Prostate gland (tissue), 2 donors: ENCODE data around the gene ADRB1. TPM values are rescaled to one million over a fixed set of nuclear protein-coding genes. Genes with fewer than 3 reads are reported as not detected.

Experiments used
- DNase-seq: peaks from one replicate; pipeline ENCODE4 v3.0.0-alpha.2; 2019; ENCODE audit warnings: low spot score
- H3K27ac ChIP-seq, 2 donors: fragments of 200-600 bp; sonication (generic); 2 replicates each; pipeline ENCODE4 v1.5.1; 2017 to 2019
- H3K27me3 ChIP-seq: fragments of 200-600 bp; sonication (generic); replicated peaks from 2 replicates; pipeline ENCODE4 v1.5.1; 2019; ENCODE audit not compliant: insufficient read depth
- H3K36me3 ChIP-seq, 2 donors: fragments of 200-600 bp; sonication (generic); 1 replicate in 1 of 2; 2 replicates in 1 of 2; pipeline versions ENCODE4 v1.5.1 to v1.8.1; 2017 to 2019
- H3K4me1 ChIP-seq: fragments of 200-600 bp; sonication (generic); replicated peaks from 2 replicates; pipeline ENCODE4 v1.5.1; 2019
- H3K4me3 ChIP-seq, 2 donors: fragments of 200-600 bp; sonication (generic); 2 replicates each; pipeline ENCODE4 v1.5.1; 2017 to 2019
- H3K9me3 ChIP-seq: fragments of 200-600 bp; sonication (generic); 2 replicates; pipeline ENCODE4 v1.5.1; 2017
- POLR2A ChIP-seq: fragments of 450-650 bp; IDR thresholded peaks from one replicate; pipeline ENCODE4 v1.6.1; 2016; ENCODE audit warnings: antibody characterized with exemption, mild to moderate bottlenecking
- POLR2AphosphoS5 ChIP-seq: sonication (generic); formaldehyde crosslinking; IDR thresholded peaks from one replicate; pipeline ENCODE4 v1.6.1; 2017; ENCODE audit warnings: antibody characterized with exemption
- WGBS: methylation state at CpG from one replicate; pipeline ENCODE4 v1.1.5; 2018; 5-methylcytosine and 5-hydroxymethylcytosine counted together
- intact Hi-C: fragments of 100-400 bp; cut with DNase I; formaldehyde crosslinking; loops from one replicate; pipeline ENCODE4 v1.14.2; 2022
- total RNA-seq, 2 donors: library from RNA; depleted of rRNA; stranded (reverse); fragments of >200 nt; gene quantifications; one replicate each; pipeline ENCODE4 v1.1.0, GENCODE V29; 2016
- TF ChIP-seq, protein P1 (sequence below), 4 experiments: fragments of 200-600 bp in 2 of 4; fragments of 450-650 bp in 2 of 4; sonication (generic) in 2 of 4; IDR thresholded peaks; 1 replicate in 3 of 4; 2 replicates in 1 of 4; pipeline ENCODE4 v1.5.1; 2016 to 2019; ENCODE audit warnings: antibody characterized with exemption in 4 of 4, mild to moderate bottlenecking in 2 of 4, moderate library complexity in 2 of 4

ADRB1 gene
- total RNA-seq, 2 donors from 2014 or later, result 10.2 to 15.4 TPM

DNA sequence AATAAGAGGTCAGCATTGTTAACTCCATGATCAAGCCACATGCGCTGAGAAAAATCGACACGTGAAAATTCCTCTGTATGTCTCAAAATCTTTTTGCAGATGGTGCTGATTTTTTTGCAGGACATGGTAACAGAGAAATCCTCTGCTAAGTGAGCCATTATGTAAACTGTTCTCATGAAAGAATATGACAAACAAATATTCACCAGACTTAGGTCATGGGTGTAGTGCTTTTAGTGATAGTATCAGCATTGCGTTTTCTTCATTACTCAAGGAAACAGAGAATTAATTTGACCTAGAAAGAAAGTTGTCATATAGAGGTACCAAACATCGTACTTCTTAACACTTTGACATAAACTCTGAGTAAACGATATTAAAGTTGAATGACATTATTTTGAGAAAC, 34.7 kb downstream of the ADRB1 start:
- DNase-seq, result no peak
- TF ChIP-seq POLR2A, result no peak
- no peak for TF ChIP-seq POLR2AphosphoS5
- TF ChIP-seq, protein P1, sequence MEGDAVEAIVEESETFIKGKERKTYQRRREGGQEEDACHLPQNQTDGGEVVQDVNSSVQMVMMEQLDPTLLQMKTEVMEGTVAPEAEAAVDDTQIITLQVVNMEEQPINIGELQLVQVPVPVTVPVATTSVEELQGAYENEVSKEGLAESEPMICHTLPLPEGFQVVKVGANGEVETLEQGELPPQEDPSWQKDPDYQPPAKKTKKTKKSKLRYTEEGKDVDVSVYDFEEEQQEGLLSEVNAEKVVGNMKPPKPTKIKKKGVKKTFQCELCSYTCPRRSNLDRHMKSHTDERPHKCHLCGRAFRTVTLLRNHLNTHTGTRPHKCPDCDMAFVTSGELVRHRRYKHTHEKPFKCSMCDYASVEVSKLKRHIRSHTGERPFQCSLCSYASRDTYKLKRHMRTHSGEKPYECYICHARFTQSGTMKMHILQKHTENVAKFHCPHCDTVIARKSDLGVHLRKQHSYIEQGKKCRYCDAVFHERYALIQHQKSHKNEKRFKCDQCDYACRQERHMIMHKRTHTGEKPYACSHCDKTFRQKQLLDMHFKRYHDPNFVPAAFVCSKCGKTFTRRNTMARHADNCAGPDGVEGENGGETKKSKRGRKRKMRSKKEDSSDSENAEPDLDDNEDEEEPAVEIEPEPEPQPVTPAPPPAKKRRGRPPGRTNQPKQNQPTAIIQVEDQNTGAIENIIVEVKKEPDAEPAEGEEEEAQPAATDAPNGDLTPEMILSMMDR (IDR thresholded peaks at IDR 0.05), result no peak
- WGBS, result 58% methylated on average over 6 of the region's 6 CpGs
- H3K4me1 ChIP-seq, result no peaks in the 10 kb centered on the region
- no peaks in the 10 kb centered on the region for H3K36me3 ChIP-seq
- H3K4me3 ChIP-seq, result no peak overlapping the region
- no peak overlapping the region for H3K27ac ChIP-seq
- intact Hi-C loops, result no loop called here
- H3K27me3 ChIP-seq, result no peaks in the 10 kb centered on the region
- no peaks in the 10 kb centered on the region for H3K9me3 ChIP-seq

DNA sequence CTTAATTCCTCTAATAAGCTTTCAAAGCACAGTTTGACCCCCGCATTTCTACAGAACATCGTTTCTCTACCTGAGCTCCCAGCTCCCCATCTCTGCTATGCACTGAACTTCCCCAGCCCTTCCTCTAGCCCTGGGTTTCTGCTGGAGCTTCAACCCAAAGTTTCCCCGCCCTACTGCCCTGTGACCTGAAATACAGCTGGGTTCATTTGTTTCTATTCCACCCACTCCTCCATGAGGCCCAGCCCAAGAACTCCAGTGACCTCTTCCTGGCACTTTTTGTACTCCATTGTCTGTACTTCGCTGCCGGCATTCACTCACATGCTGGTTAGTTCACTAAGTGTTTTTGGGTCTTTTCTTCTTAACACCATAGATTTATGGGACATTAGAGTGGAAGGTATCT, 35.8 kb downstream of the ADRB1 start:
- Histone ChIP-seq H3K27ac (no peak overlapping the region), H3K36me3 (no peaks in the 10 kb centered on the region), H3K27me3 (no peaks in the 10 kb centered on the region), H3K4me1 (no peaks in the 10 kb centered on the region), H3K9me3 (no peaks in the 10 kb centered on the region), H3K4me3 (no peak overlapping the region)
- TF ChIP-seq POLR2AphosphoS5 (no peak), POLR2A (no peak)
- TF ChIP-seq, protein P1 (IDR thresholded peaks at IDR 0.05), result no peak
- intact Hi-C loops, result no loop called here
- WGBS, result 88% methylated on average over 5 of the region's 5 CpGs
- no peak for DNase-seq

DNA sequence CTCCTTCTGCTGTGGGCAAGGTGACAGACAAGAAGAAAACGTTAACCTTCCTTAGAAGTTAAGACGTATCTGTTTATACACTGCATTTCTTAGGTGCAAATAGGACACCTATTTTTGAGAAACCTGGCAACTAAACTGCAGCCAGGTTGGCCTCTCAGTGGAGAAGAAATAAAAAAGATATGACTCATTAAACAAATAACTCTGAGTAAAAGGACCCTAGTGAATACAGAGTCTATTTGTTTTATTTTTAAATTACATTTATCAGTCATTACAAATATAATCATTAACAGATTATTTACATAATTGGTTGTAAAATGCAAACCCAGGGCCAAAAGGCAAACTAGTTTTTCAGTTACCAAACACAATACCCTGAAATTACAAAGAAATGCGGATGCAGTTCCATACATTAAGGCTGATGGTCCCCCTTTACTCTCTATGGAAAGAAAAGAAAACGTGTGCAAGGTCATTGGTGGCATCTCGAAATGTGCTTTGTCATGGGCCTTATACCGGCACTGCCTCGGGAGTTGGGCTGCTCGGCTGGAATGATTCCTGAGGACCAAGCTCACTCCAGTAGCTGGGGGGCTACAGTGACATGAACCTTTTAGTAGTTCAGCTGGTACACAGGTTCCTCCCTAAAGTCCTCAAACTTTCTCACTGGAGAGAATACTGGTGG, 38.4 kb downstream of the ADRB1 start:
- intact Hi-C loops, result no loop called here
- TF ChIP-seq, protein P1 (IDR thresholded peaks at IDR 0.05), result no peak
- TF ChIP-seq POLR2AphosphoS5 (no peak), POLR2A (no peak)
- H3K27me3 ChIP-seq, result no peaks in the 10 kb centered on the region
- no peak for DNase-seq
- 56% methylated on average over 8 of the region's 8 CpGs for WGBS
- H3K36me3 ChIP-seq, result no peaks in the 10 kb centered on the region
- no peak overlapping the region for H3K4me3 ChIP-seq
- no peak overlapping the region for H3K27ac ChIP-seq
- no peaks in the 10 kb centered on the region for H3K9me3 ChIP-seq
- H3K4me1 ChIP-seq, result no peaks in the 10 kb centered on the region

DNA sequence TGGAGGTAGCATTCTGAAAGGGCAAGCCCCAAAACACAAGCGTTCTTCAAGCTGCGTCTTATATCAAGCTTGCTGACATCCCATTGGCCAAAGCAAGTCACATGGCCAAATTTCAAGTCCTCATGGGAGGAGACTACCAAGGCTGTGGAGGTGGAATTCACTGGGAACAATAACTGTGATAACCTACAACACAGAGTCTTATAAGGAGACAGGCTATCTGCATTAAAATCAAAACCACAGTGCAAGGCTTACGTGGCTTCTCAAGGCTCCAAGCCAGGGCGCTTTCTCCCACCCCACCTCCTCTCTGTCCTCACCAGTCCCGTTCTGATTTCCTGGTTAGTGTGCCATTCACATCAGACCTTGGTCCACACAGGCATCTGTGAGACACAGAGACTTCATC, 39.4 kb downstream of the ADRB1 start:
- Histone ChIP-seq H3K4me1 (no peaks in the 10 kb centered on the region), H3K4me3 (no peak overlapping the region), H3K27ac (peak overlapping the region in 1 of 2 donors; percentile 32), H3K27me3 (no peaks in the 10 kb centered on the region), H3K9me3 (no peaks in the 10 kb centered on the region), H3K36me3 (no peaks in the 10 kb centered on the region)
- 69% methylated on average over 5 of the region's 5 CpGs for WGBS
- DNase-seq, result no peak
- intact Hi-C loops, result no loop called here
- TF ChIP-seq POLR2AphosphoS5 (no peak), POLR2A (no peak)
- TF ChIP-seq, protein P1 (IDR thresholded peaks at IDR 0.05), result no peak

DNA sequence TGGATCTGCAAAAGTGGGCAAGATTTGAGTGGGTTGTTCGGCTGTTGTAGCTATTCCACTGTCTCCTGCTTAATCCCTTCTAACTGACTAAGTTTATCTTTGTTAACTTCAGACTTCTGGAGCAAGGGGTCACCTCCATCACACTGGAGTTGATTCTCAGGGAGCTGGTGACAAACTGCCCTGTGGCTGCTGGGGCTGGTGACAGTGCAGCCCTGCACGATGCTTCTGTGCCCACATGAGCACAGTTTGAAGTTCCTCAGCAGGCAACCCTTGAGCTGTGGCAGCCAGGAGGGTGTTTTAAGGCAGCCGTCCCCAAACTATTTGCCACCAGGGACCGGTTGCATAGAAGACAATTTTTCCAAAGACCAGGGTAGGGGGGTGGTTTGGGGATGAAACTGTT, 40.5 kb downstream of the ADRB1 start:
- intact Hi-C loops, result no loop called here
- H3K36me3 ChIP-seq, result no peaks in the 10 kb centered on the region
- H3K9me3 ChIP-seq, result no peaks in the 10 kb centered on the region
- H3K4me1 ChIP-seq, result no peaks in the 10 kb centered on the region
- H3K27me3 ChIP-seq, result no peaks in the 10 kb centered on the region
- WGBS, result 98% methylated on average over 4 of the region's 4 CpGs
- no peak for DNase-seq
- no peak overlapping the region for H3K4me3 ChIP-seq
- H3K27ac ChIP-seq, result no peak overlapping the region
- TF ChIP-seq POLR2AphosphoS5 (no peak), POLR2A (no peak)
- TF ChIP-seq, protein P1 (IDR thresholded peaks at IDR 0.05), result no peak
